Glomerular visceral epithelial cell (primary cell): Measurements from ENCODE around the gene CACNA2D3.

ENCODE experiments used
- DNase-seq: peaks from one replicate; pipeline ENCODE4 v3.0.0-alpha.2; 2016; ENCODE audit errors: extremely low spot score

CACNA2D3 gene

GRCh38 chr3:54127499-54128056, 5.2 kb downstream of the CACNA2D3 start:
- DNase-seq: no peak

GRCh38 chr3:54131026-54131605, 8.8 kb downstream of the CACNA2D3 start:
- no peak for DNase-seq

GRCh38 chr3:54131890-54132289, 9.5 kb downstream of the CACNA2D3 start:
- no peak for DNase-seq

- DNase-seq: no peak
Observed at GRCh38 chr3:54132685-54133084, 10.3 kb downstream of the CACNA2D3 start.

- no peak for DNase-seq
Observed at GRCh38 chr3:54133196-54133595, 10.8 kb downstream of the CACNA2D3 start.

GRCh38 chr3:54134155-54134554, 11.8 kb downstream of the CACNA2D3 start:
- no peak for DNase-seq

- no peak for DNase-seq
Observed at GRCh38 chr3:54134713-54135112, 12.4 kb downstream of the CACNA2D3 start.

GRCh38 chr3:54137311-54137710, 15.0 kb downstream of the CACNA2D3 start:
- DNase-seq: no peak

GRCh38 chr3:54138937-54139547, 16.7 kb downstream of the CACNA2D3 start:
- DNase-seq: no peak

- DNase-seq: no peak
Observed at GRCh38 chr3:54139630-54140029, 17.3 kb downstream of the CACNA2D3 start.

GRCh38 chr3:54144284-54144683, 21.9 kb downstream of the CACNA2D3 start:
- DNase-seq: no peak

GRCh38 chr3:54146506-54147239, 24.3 kb downstream of the CACNA2D3 start:
- DNase-seq: peak; percentile 2

- no peak for DNase-seq
Observed at GRCh38 chr3:54150864-54151467, 28.6 kb downstream of the CACNA2D3 start.

- no peak for DNase-seq
Observed at GRCh38 chr3:54153477-54153876, 31.1 kb downstream of the CACNA2D3 start.

GRCh38 chr3:54157860-54158259, 35.5 kb downstream of the CACNA2D3 start:
- no peak for DNase-seq

GRCh38 chr3:54159917-54160316, 37.6 kb downstream of the CACNA2D3 start:
- no peak for DNase-seq

- no peak for DNase-seq
Observed at GRCh38 chr3:54163441-54163840, 41.1 kb downstream of the CACNA2D3 start.

GRCh38 chr3:54164192-54164975, 42.0 kb downstream of the CACNA2D3 start:
- DNase-seq: no peak

- DNase-seq: no peak
Observed at GRCh38 chr3:54165865-54166264, 43.5 kb downstream of the CACNA2D3 start.

GRCh38 chr3:54167999-54168398, 45.6 kb downstream of the CACNA2D3 start:
- DNase-seq: no peak

- DNase-seq: no peak
Observed at GRCh38 chr3:54168451-54168850, 46.1 kb downstream of the CACNA2D3 start.

GRCh38 chr3:54169524-54169923, 47.2 kb downstream of the CACNA2D3 start:
- no peak for DNase-seq
